ENCODE data around the gene RBX1. TPM values are rescaled to one million over a fixed set of nuclear protein-coding genes. Genes with fewer than 3 reads are reported as not detected.

The RBX1 gene
- total RNA-seq, 6 experiments from 2014 or later: 69.2 to 77.3 (median 73.0) TPM

GRCh38 chr22:40972587-40972986, 21.4 kb downstream of the RBX1 start:
- no peak overlapping the region for H3K4me3 Mint-ChIP-seq
- H3K4me1 Mint-ChIP-seq (ENCODE audit: low read depth): peaks cover 6% of the 10 kb centered on the region
- DNase-seq: no peak
- peaks cover 16% of the 10 kb centered on the region for H3K36me3 Mint-ChIP-seq (ENCODE audit: low read depth)
- no peaks in the 10 kb centered on the region; the same call in 1 of the 2 replicates for H3K27me3 Mint-ChIP-seq (ENCODE audit: insufficient read depth)
- no peak for TF ChIP-seq CTCF (IDR thresholded peaks at IDR 0.05)
- no peaks in the 10 kb centered on the region for H3K9me3 Mint-ChIP-seq
- H3K27ac Mint-ChIP-seq: no peak overlapping the region

- Mint-ChIP-seq H3K27ac (no peak overlapping the region), H3K27me3 (ENCODE audit: insufficient read depth) (no peaks in the 10 kb centered on the region; the same call in 1 of the 2 replicates), H3K4me3 (no peak overlapping the region), H3K4me1 (ENCODE audit: low read depth) (peaks cover 6% of the 10 kb centered on the region), H3K36me3 (ENCODE audit: low read depth) (peaks cover 16% of the 10 kb centered on the region), H3K9me3 (no peaks in the 10 kb centered on the region)
- DNase-seq: no peak
- no peak for TF ChIP-seq CTCF (IDR thresholded peaks at IDR 0.05)
These were observed 22.0 kb downstream of the RBX1 start for GRCh38 chr22:40973144-40973543.

- H3K4me1 Mint-ChIP-seq (ENCODE audit: low read depth): peaks cover 6% of the 10 kb centered on the region
- no peaks in the 10 kb centered on the region; the same call in 1 of the 2 replicates for H3K27me3 Mint-ChIP-seq (ENCODE audit: insufficient read depth)
- peaks cover 13% of the 10 kb centered on the region for H3K36me3 Mint-ChIP-seq (ENCODE audit: low read depth)
- no peak overlapping the region for H3K27ac Mint-ChIP-seq
- TF ChIP-seq CTCF (IDR thresholded peaks at IDR 0.05): no peak
- DNase-seq: peak; percentile 5
- no peak overlapping the region for H3K4me3 Mint-ChIP-seq
- no peaks in the 10 kb centered on the region for H3K9me3 Mint-ChIP-seq
These were observed 24.2 kb downstream of the RBX1 start for GRCh38 chr22:40975366-40975765.

GRCh38 chr22:40976866-40977700, 25.9 kb downstream of the RBX1 start:
- no peaks in the 10 kb centered on the region; the same call in 1 of the 2 replicates for H3K27me3 Mint-ChIP-seq (ENCODE audit: insufficient read depth)
- no peaks in the 10 kb centered on the region for H3K9me3 Mint-ChIP-seq
- DNase-seq: no peak
- H3K36me3 Mint-ChIP-seq (ENCODE audit: low read depth): peaks cover 9% of the 10 kb centered on the region
- peaks cover 6% of the 10 kb centered on the region for H3K4me1 Mint-ChIP-seq (ENCODE audit: low read depth)
- H3K27ac Mint-ChIP-seq: no peak overlapping the region
- no peak for TF ChIP-seq CTCF (IDR thresholded peaks at IDR 0.05)
- H3K4me3 Mint-ChIP-seq: no peak overlapping the region

GRCh38 chr22:40979198-40979597, 28.0 kb downstream of the RBX1 start:
- Mint-ChIP-seq H3K9me3 (no peaks in the 10 kb centered on the region), H3K4me3 (no peak overlapping the region), H3K36me3 (ENCODE audit: low read depth) (no peaks in the 10 kb centered on the region), H3K27me3 (ENCODE audit: insufficient read depth) (no peaks in the 10 kb centered on the region; the same call in 1 of the 2 replicates), H3K4me1 (ENCODE audit: low read depth) (peaks cover 6% of the 10 kb centered on the region), H3K27ac (no peak overlapping the region)
- no peak for TF ChIP-seq CTCF (IDR thresholded peaks at IDR 0.05)
- DNase-seq: no peak
